Loucy (cell line): ENCODE measurements around the gene IFNA5.

Experiments
- H2AFZ ChIP-seq: fragments of 200-600 bp; sonication (generic); 2 replicates; pipeline ENCODE4 v1.6.0; 2016; ENCODE audit warnings: antibody characterized with exemption, mild to moderate bottlenecking, low read length, moderate library complexity
- H3F3A ChIP-seq: fragments of 200-600 bp; 2 replicates; pipeline ENCODE4 v1.6.0; 2016; ENCODE audit warnings: antibody characterized with exemption, low read depth, mild to moderate bottlenecking
- H3K27me3 ChIP-seq: fragments of 200-600 bp; sonication (generic); 2 replicates; pipeline ENCODE4 v1.6.1; 2014; ENCODE audit warnings: low read length, mild to moderate bottlenecking; ENCODE audit not compliant: insufficient read depth, poor library complexity, severe bottlenecking
- H3K36me3 ChIP-seq: fragments of 200-600 bp; sonication (generic); 2 replicates; pipeline ENCODE4 v1.6.1; 2016; ENCODE audit warnings: low read length; ENCODE audit not compliant: insufficient read depth
- H3K4me1 ChIP-seq: fragments of 200-600 bp; sonication (generic); 2 replicates; pipeline ENCODE4 v1.5.1; 2014; ENCODE audit warnings: low read length, mild to moderate bottlenecking; ENCODE audit not compliant: insufficient read depth, poor library complexity, severe bottlenecking
- H3K4me2 ChIP-seq: fragments of 200-600 bp; sonication (generic); 2 replicates; pipeline ENCODE4 v1.6.0; 2014; ENCODE audit warnings: antibody characterized with exemption, low read length, low read depth, mild to moderate bottlenecking; ENCODE audit not compliant: poor library complexity, severe bottlenecking
- H3K4me3 ChIP-seq: fragments of 200-600 bp; sonication (generic); 2 replicates; pipeline ENCODE4 v1.5.1; 2014; ENCODE audit warnings: low read length, mild to moderate bottlenecking, mixed read lengths; ENCODE audit not compliant: poor library complexity, severe bottlenecking
- H3K79me2 ChIP-seq: fragments of 200-600 bp; sonication (generic); 2 replicates; pipeline ENCODE4 v1.6.1; 2014; ENCODE audit warnings: low read length; ENCODE audit not compliant: insufficient read depth
- H3K9ac ChIP-seq: fragments of 200-600 bp; sonication (generic); 2 replicates; pipeline ENCODE4 v1.6.0; 2014; ENCODE audit warnings: mild to moderate bottlenecking, low read depth, low read length, moderate library complexity; ENCODE audit not compliant: poor library complexity, severe bottlenecking
- H3K9me2 ChIP-seq: fragments of 200-600 bp; sonication (generic); replicated peaks from 2 replicates; pipeline ENCODE4 v1.6.1; 2016; ENCODE audit warnings: low read depth, low read length, mixed read lengths
- H3K9me3 ChIP-seq: fragments of 200-600 bp; sonication (generic); 2 replicates; pipeline ENCODE4 v1.6.1; 2014; ENCODE audit warnings: mild to moderate bottlenecking, antibody characterized with exemption, low read length, low read depth; ENCODE audit not compliant: insufficient read depth
- H4K20me1 ChIP-seq: fragments of 200-600 bp; sonication (generic); 2 replicates; pipeline ENCODE4 v1.6.0; 2014; ENCODE audit warnings: antibody characterized with exemption, low read length, mild to moderate bottlenecking; ENCODE audit not compliant: insufficient read depth, poor library complexity, severe bottlenecking
- EZH2phosphoT487 ChIP-seq: fragments of 200-600 bp; IDR thresholded peaks from 2 replicates; pipeline ENCODE4 v1.6.1; 2018; ENCODE audit warnings: antibody characterized with exemption, mild to moderate bottlenecking, moderate library complexity, borderline replicate concordance
- TF ChIP-seq, protein P1 (sequence below): fragments of 200-600 bp; sonication (generic); conservative IDR thresholded peaks from 2 replicates; pipeline ENCODE4 v1.5.1; 2014; ENCODE audit warnings: mild to moderate bottlenecking, antibody characterized with exemption, low read length

Gene IFNA5

DNA sequence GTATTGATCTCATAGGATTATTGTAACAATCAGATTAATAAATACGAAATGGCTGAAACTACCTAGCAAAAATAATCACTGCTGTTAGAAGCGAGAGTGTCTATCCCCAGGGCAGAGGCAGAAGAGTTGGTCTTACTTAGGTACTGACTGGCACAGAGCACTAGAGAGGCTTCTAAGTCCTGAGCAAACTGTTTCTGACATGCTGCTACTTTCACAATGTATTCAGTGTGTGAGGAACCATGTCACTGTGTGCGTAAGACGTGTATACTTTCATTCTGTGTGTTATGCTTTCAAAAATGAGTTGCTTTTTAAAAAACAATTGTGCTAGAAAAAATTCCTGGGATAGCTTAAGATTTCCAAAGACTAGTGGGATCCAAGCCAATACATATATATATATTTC is 35.6 kb upstream of the IFNA5 start:
- no peak overlapping the region for H3K9ac ChIP-seq
- H4K20me1 ChIP-seq: no peaks in the 10 kb centered on the region
- no peak overlapping the region for H3K4me3 ChIP-seq
- H3K27me3 ChIP-seq: no peaks in the 10 kb centered on the region
- H2AFZ ChIP-seq: no peak overlapping the region
- no peaks in the 10 kb centered on the region for H3K79me2 ChIP-seq
- no peaks in the 10 kb centered on the region for H3K9me2 ChIP-seq
- no peak overlapping the region for H3K4me2 ChIP-seq
- no peaks in the 10 kb centered on the region for H3K4me1 ChIP-seq
- no peaks in the 10 kb centered on the region for H3K9me3 ChIP-seq
- no peaks in the 10 kb centered on the region for H3F3A ChIP-seq
- no peaks in the 10 kb centered on the region for H3K36me3 ChIP-seq
- TF ChIP-seq, protein P1, sequence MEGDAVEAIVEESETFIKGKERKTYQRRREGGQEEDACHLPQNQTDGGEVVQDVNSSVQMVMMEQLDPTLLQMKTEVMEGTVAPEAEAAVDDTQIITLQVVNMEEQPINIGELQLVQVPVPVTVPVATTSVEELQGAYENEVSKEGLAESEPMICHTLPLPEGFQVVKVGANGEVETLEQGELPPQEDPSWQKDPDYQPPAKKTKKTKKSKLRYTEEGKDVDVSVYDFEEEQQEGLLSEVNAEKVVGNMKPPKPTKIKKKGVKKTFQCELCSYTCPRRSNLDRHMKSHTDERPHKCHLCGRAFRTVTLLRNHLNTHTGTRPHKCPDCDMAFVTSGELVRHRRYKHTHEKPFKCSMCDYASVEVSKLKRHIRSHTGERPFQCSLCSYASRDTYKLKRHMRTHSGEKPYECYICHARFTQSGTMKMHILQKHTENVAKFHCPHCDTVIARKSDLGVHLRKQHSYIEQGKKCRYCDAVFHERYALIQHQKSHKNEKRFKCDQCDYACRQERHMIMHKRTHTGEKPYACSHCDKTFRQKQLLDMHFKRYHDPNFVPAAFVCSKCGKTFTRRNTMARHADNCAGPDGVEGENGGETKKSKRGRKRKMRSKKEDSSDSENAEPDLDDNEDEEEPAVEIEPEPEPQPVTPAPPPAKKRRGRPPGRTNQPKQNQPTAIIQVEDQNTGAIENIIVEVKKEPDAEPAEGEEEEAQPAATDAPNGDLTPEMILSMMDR: no peak
- TF ChIP-seq EZH2phosphoT487: no peak

DNA sequence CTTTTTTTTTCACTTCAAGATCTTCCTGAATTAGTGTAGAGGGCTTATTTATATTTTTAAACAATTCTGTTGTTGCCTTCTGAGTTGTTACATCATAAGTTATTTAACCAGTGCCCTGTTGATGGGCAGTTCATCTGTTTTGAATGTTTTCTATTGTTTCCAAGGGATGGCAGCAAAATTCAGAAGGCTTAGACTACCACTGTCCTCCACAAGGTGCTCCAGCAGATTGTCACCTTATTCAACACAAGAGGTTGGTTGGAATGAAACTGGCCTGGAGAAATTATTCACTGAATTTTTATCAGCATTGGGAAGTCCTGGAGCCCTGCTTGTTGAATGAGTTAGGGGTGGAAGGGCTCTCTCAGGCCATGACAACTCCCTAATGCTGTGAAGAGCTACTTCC is 31.3 kb upstream of the IFNA5 start:
- Histone ChIP-seq H3F3A (no peaks in the 10 kb centered on the region), H3K9me2 (no peaks in the 10 kb centered on the region), H3K79me2 (peaks cover 37% of the 10 kb centered on the region), H3K9ac (no peak overlapping the region), H2AFZ (0 out of 2 replicates have a peak overlapping the region, but pooled peaks have one; percentile 23), H3K4me2 (no peak overlapping the region), H3K9me3 (no peaks in the 10 kb centered on the region), H3K27me3 (no peaks in the 10 kb centered on the region), H3K36me3 (no peaks in the 10 kb centered on the region), H3K4me1 (peaks cover 8% of the 10 kb centered on the region), H3K4me3 (no peak overlapping the region), H4K20me1 (peaks cover 27% of the 10 kb centered on the region)
- TF ChIP-seq, protein P1: peak; percentile 27; the same call in 1 of the 2 replicates
- TF ChIP-seq EZH2phosphoT487: no peak

DNA sequence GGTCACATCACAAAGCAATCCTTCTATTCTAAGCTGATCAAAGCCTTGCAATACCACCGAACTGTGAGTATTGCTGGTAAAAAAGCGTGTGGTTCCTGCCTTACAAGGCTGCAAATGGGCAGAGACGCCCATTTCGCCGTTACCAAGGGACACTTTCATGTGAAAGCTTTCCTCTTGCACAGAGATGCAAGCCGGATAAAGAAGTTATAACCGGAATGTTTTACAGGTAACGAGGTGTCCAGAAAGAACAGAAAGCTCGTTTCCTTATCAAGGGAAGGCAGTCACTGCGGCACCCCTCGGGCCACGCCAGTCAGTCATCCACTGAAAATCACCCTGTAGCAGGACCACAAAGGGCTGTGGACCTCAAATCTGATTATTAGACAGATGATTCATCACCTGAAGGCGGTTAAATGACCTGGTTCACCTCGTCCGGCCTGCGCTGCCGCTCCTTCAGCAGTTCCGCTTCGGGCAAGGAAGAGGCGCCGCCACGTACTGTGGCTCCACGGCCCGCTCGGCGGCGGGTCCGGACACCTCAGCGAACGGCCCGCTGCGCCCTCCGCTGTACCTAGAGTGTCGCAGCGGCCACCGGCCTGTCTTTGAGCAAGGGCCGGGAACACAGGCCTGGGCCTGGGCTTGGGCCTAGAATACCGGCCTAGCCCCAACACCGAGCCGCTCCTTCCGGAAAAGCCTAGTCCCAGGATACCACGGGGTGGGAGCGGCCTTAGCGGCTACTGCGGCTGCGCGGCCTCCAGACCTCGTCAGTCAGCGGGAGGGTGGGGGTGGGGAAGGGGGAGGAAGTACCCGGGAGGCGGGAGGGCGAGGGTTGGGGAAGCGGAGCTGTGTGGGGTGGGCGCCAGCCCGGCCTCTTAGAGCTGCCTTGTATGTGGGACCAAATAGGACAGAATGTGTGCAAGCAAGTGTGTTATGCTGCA is 29.9 kb upstream of the IFNA5 start, which contains the start of gene KLHL9:
KLHL9 (minus strand) TSS at position 704 of the 932 bp plus-strand sequence; CDS start at position 159, 545 bp downstream.
- Histone ChIP-seq H3K9ac (peak within 1 kb of the TSS; percentile 96), H3K4me3 (peak within 1 kb of the TSS; percentile 81), H4K20me1 (peaks cover 37% of the 10 kb centered on the region), H3F3A (no peaks in the 10 kb centered on the region), H3K27me3 (no peaks in the 10 kb centered on the region), H3K4me2 (peak within 1 kb of the TSS; percentile 77), H2AFZ (peak within 1 kb of the TSS; percentile 82), H3K9me2 (no peaks in the 10 kb centered on the region), H3K79me2 (peaks cover 51% of the 10 kb centered on the region), H3K36me3 (no peaks in the 10 kb centered on the region), H3K4me1 (peaks cover 8% of the 10 kb centered on the region), H3K9me3 (no peaks in the 10 kb centered on the region)
- TF ChIP-seq, protein P1: no peak
- TF ChIP-seq EZH2phosphoT487: no peak
